ENCODE results near the gene AQP3. TPM values are rescaled to one million over a fixed set of nuclear protein-coding genes. Genes with fewer than 3 reads are reported as not detected.

The AQP3 gene
- total and polyA plus RNA-seq, 2 of the 8 experiments (the other 6 are each of a cell fraction or from before 2014, with no cell fraction given): 2.6 to 7.6 TPM

- no peak overlapping the region for H3K4ac ChIP-seq (replicated peaks; ENCODE audit: insufficient read length, low read depth, low read length)
- TF ChIP-seq HDAC2 (IDR thresholded peaks at IDR 0.05; ENCODE audit: borderline replicate concordance in 1 of 2, low read depth in 2 of 2, low read length in 2 of 2): no peak
- H4K91ac ChIP-seq (replicated peaks; ENCODE audit: insufficient read length, low read length): no peak overlapping the region
- H2BK5ac ChIP-seq (ENCODE audit: low read depth, low read length): no peak overlapping the region
- POLR2A ChIA-PET (ENCODE audit: partially characterized antibody): interaction anchor here (0.8 to 1.3 kb wide), 2 partner anchors 11 to 27 kb away, joined by 3 read pairs; no protein-coding TSS in a partner anchor
- no peak overlapping the region for H3K4me2 ChIP-seq (ENCODE audit: insufficient read depth in 1 of 2, low read depth in 2 of 2, low read length in 2 of 2)
- no peak overlapping the region for H3K18ac ChIP-seq (ENCODE audit: extremely low read depth, low read length)
- H3K4me1 ChIP-seq (replicated peaks in 1 of 4; ENCODE audit: control insufficient read depth in 3 of 4, insufficient read depth in 4 of 4, low read length in 3 of 4): peaks cover 0 to 33% (median 15%) of the 10 kb centered on the region in 4 experiments; a peak in 6 of 7 replicates
- H2BK12ac ChIP-seq (ENCODE audit: low read depth, low read length): no peak overlapping the region
- H4K8ac ChIP-seq (ENCODE audit: extremely low read depth, insufficient read depth, low read length): no peak overlapping the region
- H3K14ac ChIP-seq (ENCODE audit: insufficient read length): no peak overlapping the region
- H3K27ac ChIP-seq (ENCODE audit: low read depth, low read length): no peak overlapping the region
- H3K23me2 ChIP-seq (ENCODE audit: low read depth, low read length): peaks cover 10% of the 10 kb centered on the region; the same call in 1 of the 2 replicates
- H2BK20ac ChIP-seq (ENCODE audit: low read length): no peak overlapping the region
- H3K36me3 ChIP-seq (ENCODE audit: control insufficient read depth in 2 of 4, insufficient read depth in 4 of 4, low read length in 3 of 4): no peaks in the 10 kb centered on the region
- H3K56ac ChIP-seq (replicated peaks; ENCODE audit: insufficient read length, low read depth, low read length): no peak overlapping the region
- H2BK120ac ChIP-seq (replicated peaks; ENCODE audit: low read depth, low read length): no peak overlapping the region
- H3K23ac ChIP-seq (ENCODE audit: insufficient read length): no peak overlapping the region
- H4K20me1 ChIP-seq (replicated peaks in 1 of 2; ENCODE audit: control insufficient read depth in 1 of 2, insufficient read depth in 2 of 2, low read length in 2 of 2): no peaks in the 10 kb centered on the region
- FAIRE-seq (no peak), DNase-seq (ENCODE audit: low read depth in 1 of 2, low spot score in 2 of 2) (no peak)
- H3K9me3 ChIP-seq (ENCODE audit: insufficient read depth in 2 of 2, low read depth in 1 of 2, low read length in 1 of 2): no peaks in the 10 kb centered on the region
- H2AFZ ChIP-seq (ENCODE audit: low read length): no peak overlapping the region
- H3K79me1 ChIP-seq (ENCODE audit: low read depth, low read length): no peaks in the 10 kb centered on the region
- H4K5ac ChIP-seq (ENCODE audit: insufficient read length, low read depth, low read length): no peak overlapping the region
- peaks cover 0 to 23% (median 12%) of the 10 kb centered on the region in 4 experiments; a peak in 5 of 7 replicates for H3K27me3 ChIP-seq (replicated peaks in 1 of 4; ENCODE audit: control insufficient read depth in 3 of 4, extremely low read depth in 1 of 4, insufficient read depth in 3 of 4, low read length in 3 of 4)
- no peak overlapping the region for H2AK5ac ChIP-seq (ENCODE audit: low read depth, low read length)
- no peak overlapping the region for H3K9ac ChIP-seq (replicated peaks in 1 of 4; ENCODE audit: extremely low read depth in 1 of 4, low read depth in 3 of 4, low read length in 3 of 4)
- H3K79me2 ChIP-seq (ENCODE audit: control insufficient read depth in 1 of 2, insufficient read depth in 2 of 2, low read length in 2 of 2): no peaks in the 10 kb centered on the region
- CTCF ChIA-PET (ENCODE audit: partially characterized antibody): interaction anchor here (1.2 to 21.6 kb wide), 9 partner anchors 12 to 76 kb away, joined by 3 to 358 read pairs (median 52); partner anchors contain the start of genes AQP7 and NOL6
- H3K4me3 ChIP-seq (ENCODE audit: extremely low read depth in 1 of 4, insufficient read depth in 2 of 4, low read depth in 3 of 4, low read length in 4 of 4): no peak overlapping the region
- 90% methylated on average over 5 of the region's 5 CpGs; no CpG with 5 or more reads in 1 of the 2 experiments for WGBS, 2 experiments (ENCODE audit: extremely low coverage in 1 of 2, insufficient coverage in 1 of 2, insufficient read length in 1 of 2, insufficient replicate concordance in 2 of 2, low coverage in 1 of 2, low lambda C conversion rate in 2 of 2, missing lambda C conversion rate in 1 of 2)
- H2BK15ac ChIP-seq (ENCODE audit: low read length): no peak overlapping the region
These were observed 2.3 kb upstream of the AQP3 start for GRCh38 chr9:33449715-33450114.
